GM12873 (cell line): ENCODE results near the gene EHBP1L1.

Source experiments
- TF ChIP-seq, protein P1 (sequence below): IDR thresholded peaks from 2 replicates; pipeline ENCODE4 v1.5.1; 2012; ENCODE audit warnings: low read depth, mild to moderate bottlenecking, moderate library complexity, low read length, control low read depth; ENCODE audit not compliant: insufficient read depth; ENCODE audit errors: missing control alignments

Gene EHBP1L1

DNA sequence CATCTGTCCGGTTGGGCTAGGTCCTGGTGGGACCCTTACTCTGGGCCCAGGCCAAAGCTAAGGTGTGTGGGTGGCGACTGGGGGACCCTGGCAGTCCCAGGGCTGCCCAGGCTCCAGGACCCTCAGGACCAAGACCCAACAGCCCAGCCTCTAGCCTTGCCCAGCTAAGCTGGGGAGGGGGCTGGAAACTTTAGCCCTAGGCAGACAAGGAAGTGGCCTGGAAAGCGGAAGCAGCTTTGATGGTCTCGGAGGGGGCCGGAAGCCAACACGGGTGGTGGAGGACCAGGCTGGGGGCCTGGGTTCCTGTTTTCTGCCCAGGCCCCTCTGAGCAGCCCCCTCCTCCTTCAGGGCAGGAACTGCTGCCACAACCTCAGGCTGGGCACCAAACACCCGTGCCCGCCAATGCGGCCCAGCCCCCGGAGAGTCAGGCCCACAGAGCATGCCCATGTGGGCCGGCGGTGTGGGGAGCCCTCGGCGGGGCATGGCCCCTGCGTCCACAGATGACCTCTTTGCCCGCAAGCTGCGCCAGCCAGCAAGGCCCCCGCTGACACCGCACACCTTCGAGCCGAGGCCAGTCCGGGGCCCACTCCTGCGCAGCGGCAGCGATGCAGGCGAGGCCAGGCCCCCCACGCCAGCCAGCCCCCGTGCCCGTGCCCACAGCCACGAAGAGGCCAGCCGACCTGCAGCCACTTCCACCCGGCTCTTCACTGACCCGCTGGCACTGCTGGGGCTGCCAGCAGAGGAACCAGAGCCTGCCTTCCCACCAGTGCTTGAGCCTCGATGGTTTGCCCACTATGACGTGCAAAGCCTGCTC is 64.8 kb downstream of the EHBP1L1 start:
- TF ChIP-seq, protein P1, sequence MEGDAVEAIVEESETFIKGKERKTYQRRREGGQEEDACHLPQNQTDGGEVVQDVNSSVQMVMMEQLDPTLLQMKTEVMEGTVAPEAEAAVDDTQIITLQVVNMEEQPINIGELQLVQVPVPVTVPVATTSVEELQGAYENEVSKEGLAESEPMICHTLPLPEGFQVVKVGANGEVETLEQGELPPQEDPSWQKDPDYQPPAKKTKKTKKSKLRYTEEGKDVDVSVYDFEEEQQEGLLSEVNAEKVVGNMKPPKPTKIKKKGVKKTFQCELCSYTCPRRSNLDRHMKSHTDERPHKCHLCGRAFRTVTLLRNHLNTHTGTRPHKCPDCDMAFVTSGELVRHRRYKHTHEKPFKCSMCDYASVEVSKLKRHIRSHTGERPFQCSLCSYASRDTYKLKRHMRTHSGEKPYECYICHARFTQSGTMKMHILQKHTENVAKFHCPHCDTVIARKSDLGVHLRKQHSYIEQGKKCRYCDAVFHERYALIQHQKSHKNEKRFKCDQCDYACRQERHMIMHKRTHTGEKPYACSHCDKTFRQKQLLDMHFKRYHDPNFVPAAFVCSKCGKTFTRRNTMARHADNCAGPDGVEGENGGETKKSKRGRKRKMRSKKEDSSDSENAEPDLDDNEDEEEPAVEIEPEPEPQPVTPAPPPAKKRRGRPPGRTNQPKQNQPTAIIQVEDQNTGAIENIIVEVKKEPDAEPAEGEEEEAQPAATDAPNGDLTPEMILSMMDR, result no peak

DNA sequence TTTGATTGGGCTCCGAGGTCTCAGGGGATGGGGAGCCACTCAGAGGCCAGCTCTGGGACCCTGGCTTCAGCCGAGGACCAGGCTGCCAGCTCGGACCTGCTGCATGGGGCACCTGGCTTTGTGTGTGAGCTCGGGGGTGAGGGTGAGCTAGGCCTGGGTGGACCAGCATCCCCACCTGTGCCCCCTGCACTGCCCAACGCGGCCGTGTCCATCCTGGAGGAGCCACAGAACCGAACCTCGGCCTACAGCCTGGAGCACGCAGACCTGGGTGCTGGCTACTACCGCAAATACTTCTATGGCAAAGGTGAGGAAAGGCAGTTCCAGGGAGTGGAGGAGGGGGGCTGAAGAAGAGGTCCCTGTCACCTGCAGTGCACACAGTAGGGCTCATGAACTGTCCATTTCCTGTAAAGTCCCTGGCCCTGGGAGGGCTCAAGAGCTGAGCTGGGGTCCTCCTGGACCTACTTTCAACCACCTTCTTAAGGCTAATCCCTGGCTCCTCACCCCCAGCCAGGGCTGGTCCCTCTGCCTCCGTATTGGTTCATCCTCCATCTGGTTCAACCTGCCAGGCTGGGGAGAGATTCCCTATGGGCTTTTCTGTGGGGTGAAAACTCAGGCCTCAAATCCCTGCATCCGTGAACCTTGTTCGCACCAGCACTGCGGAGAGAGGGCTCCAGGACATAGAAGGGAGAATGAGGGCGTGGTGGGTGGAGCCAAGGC is 65.6 kb downstream of the EHBP1L1 start:
- TF ChIP-seq, protein P1, result no peak
